ENCODE measurements around the gene LRRC2.
"Not testable (repeated sequence)": the region's sequence is repeated elsewhere in the genome, so short reads cannot be mapped to it uniquely, and the experiment has no call there.

The LRRC2 gene, protein sequence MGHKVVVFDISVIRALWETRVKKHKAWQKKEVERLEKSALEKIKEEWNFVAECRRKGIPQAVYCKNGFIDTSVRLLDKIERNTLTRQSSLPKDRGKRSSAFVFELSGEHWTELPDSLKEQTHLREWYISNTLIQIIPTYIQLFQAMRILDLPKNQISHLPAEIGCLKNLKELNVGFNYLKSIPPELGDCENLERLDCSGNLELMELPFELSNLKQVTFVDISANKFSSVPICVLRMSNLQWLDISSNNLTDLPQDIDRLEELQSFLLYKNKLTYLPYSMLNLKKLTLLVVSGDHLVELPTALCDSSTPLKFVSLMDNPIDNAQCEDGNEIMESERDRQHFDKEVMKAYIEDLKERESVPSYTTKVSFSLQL

GRCh38 chr3:46566040-46566641, at the start of gene LRRC2:
TSS of gene LRRC2 (minus strand) at chr3:46566302. CDS start at chr3:46551591, 14,711 bp downstream.
- peak; percentile 33 for DNase-seq (ENCODE audit: low read depth)

- DNase-seq (ENCODE audit: low read depth): no peak
These were observed 49.1 kb upstream of the LRRC2 start for GRCh38 chr3:46615050-46615775.

DNA sequence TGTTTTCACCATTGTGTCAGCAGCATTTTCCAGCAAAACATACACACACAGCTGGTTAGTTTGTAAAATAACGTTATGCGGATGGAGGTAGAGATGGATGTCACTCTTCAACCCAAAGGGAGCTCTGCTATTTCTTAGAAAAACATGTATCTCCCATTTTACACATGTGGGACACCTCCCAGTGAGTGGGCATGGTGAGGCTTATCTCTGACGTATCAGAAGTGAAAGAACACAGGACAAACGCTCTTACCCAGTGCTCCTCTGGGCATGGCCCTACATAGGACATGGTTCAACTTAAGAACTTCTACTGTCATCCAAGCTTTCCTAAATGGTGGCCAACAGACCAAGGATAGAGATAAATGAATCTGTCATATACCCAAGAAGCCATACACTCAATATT, 48.3 kb upstream of the LRRC2 start:
- no peak for DNase-seq (ENCODE audit: low read depth)

- DNase-seq (ENCODE audit: low read depth): no peak
These were observed 47.4 kb upstream of the LRRC2 start for GRCh38 chr3:46613313-46614005.

DNA sequence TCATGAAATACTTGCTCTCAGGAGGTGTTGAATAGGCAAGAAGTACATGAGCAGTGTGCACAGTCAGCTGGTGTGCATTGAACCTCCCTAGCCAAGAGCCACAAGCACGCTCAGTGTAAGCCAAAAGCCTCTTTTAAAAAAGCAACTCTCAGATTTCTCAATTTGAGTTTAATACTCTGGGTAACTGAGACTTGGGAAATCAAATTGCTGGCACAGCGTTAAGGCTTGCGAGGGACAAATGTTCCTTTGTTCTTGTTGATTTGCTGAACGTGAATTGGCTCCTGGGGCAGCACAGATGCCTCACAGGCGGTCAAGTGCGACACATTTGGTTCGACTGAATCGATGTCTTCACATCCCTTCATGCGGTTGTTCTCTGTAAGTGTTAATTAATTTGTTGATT, 46.2 kb upstream of the LRRC2 start, which contains the start of gene FAM240A:
Gene FAM240A (plus strand): TSS at position 202 of the 400 bp plus-strand sequence. CDS start 159 bp downstream, at position 361.
- peak; percentile 66 for DNase-seq (ENCODE audit: low read depth)

DNA sequence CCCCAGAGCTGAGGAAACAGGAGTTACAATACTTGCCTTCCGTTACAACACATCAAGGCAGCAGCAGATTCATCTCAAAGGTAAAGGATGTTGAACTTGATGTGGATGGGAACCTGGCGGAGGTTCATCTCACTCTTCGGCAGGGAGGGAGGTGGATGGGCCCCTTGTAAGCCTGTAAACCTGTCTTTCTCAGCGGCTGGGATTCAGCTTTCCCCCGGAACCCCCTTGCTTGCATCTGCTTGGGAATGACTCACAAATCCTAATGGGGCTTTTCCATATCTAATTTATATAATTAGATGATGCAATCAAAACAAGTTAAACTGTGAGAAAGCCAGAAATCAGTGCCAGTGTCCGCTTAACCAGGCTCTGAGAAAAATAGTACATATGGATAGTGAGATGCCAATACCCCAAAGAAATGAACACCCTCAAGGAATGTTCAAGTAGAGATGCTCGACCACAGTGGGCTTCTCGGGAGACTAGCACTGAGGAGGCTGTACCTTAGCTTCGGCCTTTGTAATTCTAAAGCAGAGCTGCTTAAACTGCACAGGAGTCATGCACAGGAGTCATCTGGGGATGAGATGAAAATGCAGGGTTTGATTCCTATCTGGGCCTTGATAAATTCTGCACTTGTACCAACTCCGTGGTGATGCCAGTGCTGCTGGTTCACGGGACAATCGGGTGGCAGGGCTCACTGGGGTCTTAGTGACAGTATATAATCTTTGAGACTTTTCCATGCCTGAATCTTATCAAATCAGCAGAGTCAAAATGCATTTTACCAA, 44.0 kb upstream of the LRRC2 start:
- DNase-seq (ENCODE audit: low read depth): no peak

DNA sequence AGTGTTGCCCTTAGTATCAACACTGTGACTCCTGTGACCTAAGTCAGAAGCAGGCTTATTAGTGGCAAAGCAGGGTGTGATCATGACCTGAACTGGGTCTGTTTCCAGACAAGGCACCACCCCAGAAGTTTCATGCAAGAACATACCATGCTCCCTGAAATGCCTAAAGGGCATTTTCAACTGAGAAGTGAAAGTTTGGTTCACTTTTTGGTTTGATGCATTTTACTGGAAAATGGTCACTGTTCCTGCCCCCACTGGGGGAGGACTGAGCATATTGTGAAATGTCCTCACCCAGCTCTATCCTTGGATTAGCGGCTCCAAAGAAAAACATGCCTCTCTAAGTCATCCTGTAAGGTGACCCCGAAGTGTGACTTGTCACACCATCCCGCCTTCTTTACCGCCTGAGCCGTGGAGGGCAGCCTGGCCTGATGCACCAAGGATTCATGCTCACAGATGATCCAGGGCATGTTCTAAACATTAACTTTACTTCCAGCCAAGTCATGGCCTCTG, 43.2 kb upstream of the LRRC2 start:
- DNase-seq (ENCODE audit: low read depth): no peak

DNA sequence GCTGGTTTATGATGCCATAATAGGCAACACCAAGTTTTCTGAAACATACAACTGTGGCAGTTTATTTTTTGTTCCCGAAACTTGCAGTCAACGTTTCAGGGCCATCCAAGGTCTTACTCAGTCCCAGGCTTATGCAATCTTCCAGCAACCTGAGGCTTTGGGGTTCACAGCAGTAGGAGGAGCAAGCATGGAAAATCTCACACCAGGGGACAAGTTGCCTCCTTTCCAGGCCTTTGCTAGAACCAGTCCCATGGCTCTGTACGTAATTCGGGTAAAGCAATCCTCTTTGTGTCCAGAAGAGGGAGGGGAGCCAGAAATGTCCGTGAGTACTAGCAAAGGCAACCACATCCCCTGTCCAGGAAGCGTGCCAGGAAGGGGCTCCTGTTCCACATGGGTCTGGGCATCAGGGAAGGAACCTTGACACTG, 41.5 kb upstream of the LRRC2 start:
- DNase-seq (ENCODE audit: low read depth): no peak

DNA sequence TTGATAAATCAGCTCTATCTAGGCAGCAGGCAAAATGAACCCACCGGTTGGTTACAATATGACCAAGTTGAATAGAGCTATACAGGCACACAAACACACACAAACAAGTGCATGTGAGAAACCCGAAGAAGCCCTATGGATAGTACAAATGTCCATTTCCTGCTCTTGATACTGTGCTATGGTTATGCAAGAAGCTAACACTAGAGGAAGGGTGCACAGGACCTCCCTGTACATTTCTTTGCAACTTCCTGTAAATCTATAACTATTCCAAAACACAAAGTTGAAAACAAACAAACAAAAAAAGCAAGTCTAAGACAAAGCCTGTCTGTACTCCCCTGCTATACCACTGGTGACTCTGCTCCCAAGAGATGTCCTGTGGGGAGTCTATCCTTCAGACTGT, 38.0 kb upstream of the LRRC2 start:
- no peak for DNase-seq (ENCODE audit: low read depth)

GRCh38 chr3:46603446-46604046, 37.4 kb upstream of the LRRC2 start:
- no peak for DNase-seq (ENCODE audit: low read depth)

GRCh38 chr3:46599590-46599989, 33.5 kb upstream of the LRRC2 start:
- no peak for DNase-seq (ENCODE audit: low read depth)

DNA sequence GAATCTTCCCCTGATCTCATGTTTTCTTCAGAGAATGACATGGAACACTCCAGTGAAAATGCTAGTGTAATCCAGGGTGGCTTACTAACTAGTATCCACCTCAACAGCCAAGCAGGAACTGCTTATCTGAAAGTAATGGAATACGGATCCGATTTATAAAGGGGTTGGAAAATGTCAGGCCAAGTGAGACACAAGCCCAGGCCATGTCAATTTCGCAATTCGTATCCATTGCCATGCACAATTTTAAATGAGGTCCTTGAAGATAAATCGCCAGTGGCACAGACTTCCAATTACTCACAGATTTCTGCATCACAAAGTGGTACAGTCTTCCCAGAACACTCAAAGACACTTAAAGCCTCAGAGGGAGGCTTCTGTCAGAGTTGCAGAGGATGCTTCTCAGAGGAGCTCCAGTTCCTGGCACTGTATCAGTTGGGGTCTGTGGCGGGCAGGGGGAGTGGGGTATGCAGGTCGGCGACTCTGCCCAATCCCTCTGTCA, 29.8 kb upstream of the LRRC2 start:
- no peak for DNase-seq (ENCODE audit: low read depth)

GRCh38 chr3:46594723-46595122, 28.6 kb upstream of the LRRC2 start:
- DNase-seq (ENCODE audit: low read depth): no peak

- no peak for DNase-seq (ENCODE audit: low read depth)
These were observed 27.9 kb upstream of the LRRC2 start for GRCh38 chr3:46593979-46594378.

DNA sequence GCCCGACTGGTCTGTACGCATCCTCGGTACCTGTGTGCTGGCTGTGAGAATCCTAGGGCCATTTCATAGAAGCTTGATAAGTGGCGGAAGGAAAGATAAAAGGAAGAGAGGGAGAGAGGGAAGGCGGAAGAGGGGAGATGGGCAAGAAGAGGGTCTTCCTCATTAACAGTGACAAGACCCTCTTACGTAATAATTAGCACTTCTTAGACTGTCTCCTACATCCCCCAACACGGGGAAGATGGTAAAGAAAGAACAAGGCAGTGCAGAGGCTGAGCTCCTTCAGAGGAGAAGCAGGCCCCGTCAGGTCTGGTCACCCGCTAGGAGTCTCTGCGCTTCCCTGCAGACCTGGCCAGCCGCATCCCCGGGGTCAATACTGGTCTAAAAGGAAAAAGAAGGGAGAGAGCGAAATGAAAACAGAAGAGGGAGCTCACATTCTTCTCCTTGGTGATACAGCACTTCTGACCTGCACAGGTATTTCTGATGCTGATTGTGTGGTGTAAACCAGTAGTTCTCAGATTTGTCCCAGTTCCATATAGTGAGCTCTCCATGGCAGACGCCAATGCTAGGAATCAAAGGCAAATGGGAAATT, 27.3 kb upstream of the LRRC2 start:
- no peak for DNase-seq (ENCODE audit: low read depth)

GRCh38 chr3:46587268-46587667, 21.2 kb upstream of the LRRC2 start:
- not testable (repeated sequence) for DNase-seq (ENCODE audit: low read depth)

- DNase-seq (ENCODE audit: low read depth): no peak
These were observed 20.7 kb upstream of the LRRC2 start for GRCh38 chr3:46586738-46587246.

DNA sequence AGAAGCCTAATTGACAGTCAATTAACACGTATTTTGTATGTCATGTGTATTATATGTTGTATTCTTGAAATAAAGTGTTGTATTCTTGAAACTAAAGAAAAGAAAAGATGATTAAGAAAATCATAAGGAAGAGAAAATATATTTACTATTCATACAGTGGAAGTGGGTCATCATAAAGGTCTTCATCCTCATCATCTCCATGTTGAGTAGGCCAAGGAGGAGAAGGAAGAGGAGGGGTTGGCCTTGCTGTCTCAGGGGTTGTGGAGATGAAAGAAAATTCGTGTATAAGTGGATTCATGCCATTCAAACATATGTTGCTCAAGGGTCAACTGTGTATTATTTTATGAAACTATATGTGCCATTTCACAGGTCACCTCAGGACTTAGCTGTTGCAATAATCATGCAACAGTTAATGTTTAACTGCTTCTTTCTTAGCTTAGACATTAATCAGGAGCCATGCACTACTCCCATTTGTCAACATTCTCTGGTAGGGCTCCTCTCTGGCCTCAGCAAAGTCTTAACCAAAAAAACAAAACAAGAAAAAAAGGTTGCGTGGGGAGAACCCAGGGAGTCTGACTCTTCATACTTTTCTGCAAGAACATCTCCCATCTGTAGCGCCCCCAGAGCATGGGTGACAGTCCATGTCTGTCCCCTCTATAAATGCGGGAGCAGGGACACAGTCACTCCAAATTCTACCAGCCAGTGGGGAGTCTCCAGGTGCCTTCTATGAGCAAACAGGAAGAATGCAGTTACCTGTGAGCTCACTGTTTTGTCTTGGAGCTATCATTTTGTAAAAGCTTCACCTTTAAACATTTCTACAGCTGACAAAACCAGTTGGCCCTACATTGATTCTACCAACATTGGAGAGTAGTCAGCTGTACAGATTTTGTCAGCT, 19.9 kb upstream of the LRRC2 start:
- DNase-seq (ENCODE audit: low read depth): no peak
